H1 (cell line): ENCODE measurements around the gene AHI1. TPM values are rescaled to one million over a fixed set of nuclear protein-coding genes. Genes with fewer than 3 reads are reported as not detected.

Experiments used
- CTCF ChIA-PET: fragments of 300-600 bp; sonication (Branson Sonifier 250); formaldehyde crosslinking; loops from one replicate; lab custom pipeline; 2021; ENCODE audit not compliant: partially characterized antibody; lab: Charles Lee
- POLR2A ChIA-PET: fragments of 300-600 bp; sonication (Branson Sonifier 250); formaldehyde crosslinking; loops from one replicate; lab custom pipeline; 2021; ENCODE audit warnings: inconsistent platforms; ENCODE audit not compliant: partially characterized antibody; lab: Charles Lee
- DNase-seq, 2 experiments: peaks; one replicate each; pipeline versions ENCODE4 v3.0.0 to v3.0.0-alpha.2; 2010 to 2022; ENCODE audit warnings: low spot score in 2 of 2, low read depth in 1 of 2, mixed read lengths in 1 of 2
- FAIRE-seq: peaks from 2 replicates; lab custom pipeline; 2011; peaks lifted over from hg19 to GRCh38; lab: Jason Lieb, UNC
- H2AFZ ChIP-seq: 2 replicates; pipeline ENCODE4 v1.8.1; 2012; ENCODE audit warnings: low read length, inconsistent platforms
- H2AK5ac ChIP-seq: 2 replicates; pipeline ENCODE4 v1.6.1; 2013; ENCODE audit warnings: low read depth, low read length
- H2BK120ac ChIP-seq: replicated peaks from 2 replicates; pipeline ENCODE3; 2013; ENCODE audit warnings: low read depth, low read length, inconsistent platforms
- H2BK12ac ChIP-seq: 2 replicates; pipeline ENCODE4 v1.6.1; 2013; ENCODE audit warnings: low read depth, low read length
- H2BK15ac ChIP-seq: 2 replicates; pipeline ENCODE4 v1.6.1; 2013; ENCODE audit warnings: low read length
- H2BK20ac ChIP-seq: 2 replicates; pipeline ENCODE4 v1.6.1; 2013; ENCODE audit warnings: low read length
- H2BK5ac ChIP-seq: 2 replicates; pipeline ENCODE4 v1.6.1; 2013; ENCODE audit warnings: low read depth, low read length
- H3K14ac ChIP-seq: 2 replicates; pipeline ENCODE4 v1.6.1; 2013; ENCODE audit warnings: inconsistent platforms; ENCODE audit not compliant: insufficient read length
- H3K18ac ChIP-seq: 2 replicates; pipeline ENCODE4 v1.6.1; 2013; ENCODE audit warnings: low read length; ENCODE audit errors: extremely low read depth
- H3K23ac ChIP-seq: 2 replicates; pipeline ENCODE4 v1.6.1; 2013; ENCODE audit warnings: inconsistent platforms; ENCODE audit not compliant: insufficient read length
- H3K23me2 ChIP-seq: 2 replicates; pipeline ENCODE4 v1.6.1; 2013; ENCODE audit warnings: low read depth, low read length
- H3K27ac ChIP-seq: 2 replicates; pipeline ENCODE4 v1.6.1; 2011; ENCODE audit warnings: low read depth, low read length, inconsistent platforms
- H3K27me3 ChIP-seq, 4 experiments: replicated peaks in 1 of 4; 1 replicate in 1 of 4; 2 replicates in 3 of 4; pipeline versions ENCODE4 v1.6.1 to v1.8.1; 2011 to 2013; ENCODE audit warnings: low read length in 3 of 4, mild to moderate bottlenecking in 3 of 4, inconsistent platforms in 2 of 4, mixed read lengths in 2 of 4, moderate library complexity in 1 of 4; ENCODE audit not compliant: control insufficient read depth in 3 of 4, insufficient read depth in 3 of 4; ENCODE audit errors: extremely low read depth in 1 of 4
- H3K36me3 ChIP-seq, 4 experiments: 2 replicates each; pipeline versions ENCODE4 v1.6.1 to v1.8.1; 2011 to 2013; ENCODE audit warnings: mild to moderate bottlenecking in 4 of 4, low read length in 3 of 4, moderate library complexity in 2 of 4, control low read depth in 1 of 4, inconsistent platforms in 1 of 4; ENCODE audit not compliant: insufficient read depth in 4 of 4, control insufficient read depth in 2 of 4
- H3K4ac ChIP-seq: replicated peaks from 2 replicates; pipeline ENCODE3; 2013; ENCODE audit warnings: low read length, low read depth, mixed read lengths, inconsistent platforms; ENCODE audit not compliant: insufficient read length
- H3K4me1 ChIP-seq, 4 experiments: replicated peaks in 1 of 4; 1 replicate in 1 of 4; 2 replicates in 3 of 4; pipeline versions ENCODE4 v1.6.1 to v1.8.1; 2011 to 2013; ENCODE audit warnings: low read length in 3 of 4, inconsistent platforms in 2 of 4, mixed read lengths in 1 of 4; ENCODE audit not compliant: insufficient read depth in 4 of 4, control insufficient read depth in 3 of 4
- H3K4me2 ChIP-seq, 2 experiments: 2 replicates each; pipeline versions ENCODE4 v1.6.1 to v1.8.1; 2011 to 2013; ENCODE audit warnings: low read depth in 2 of 2, low read length in 2 of 2, control low read depth in 1 of 2, inconsistent platforms in 1 of 2, mild to moderate bottlenecking in 1 of 2; ENCODE audit not compliant: insufficient read depth in 1 of 2
- H3K4me3 ChIP-seq, 4 experiments: fragments of 200-600, 300-600 bp in 1 of 4; sonication (generic), shearing (Covaris generic), sonication (Bioruptor Twin) in 1 of 4; 2 replicates each; pipeline versions ENCODE4 v1.5.1 to v1.8.1; 2011 to 2016; ENCODE audit warnings: low read length in 4 of 4, low read depth in 3 of 4, control low read depth in 2 of 4, inconsistent platforms in 2 of 4, mild to moderate bottlenecking in 2 of 4, mixed read lengths in 1 of 4, moderate library complexity in 1 of 4; ENCODE audit not compliant: insufficient read depth in 2 of 4; ENCODE audit errors: extremely low read depth in 1 of 4
- H3K56ac ChIP-seq: replicated peaks from 2 replicates; pipeline ENCODE3; 2013; ENCODE audit warnings: low read depth, mild to moderate bottlenecking, mixed read lengths, low read length, inconsistent platforms; ENCODE audit not compliant: insufficient read length
- H3K79me1 ChIP-seq: 2 replicates; pipeline ENCODE4 v1.6.1; 2013; ENCODE audit warnings: low read depth, low read length, control low read depth
- H3K79me2 ChIP-seq, 2 experiments: 2 replicates each; pipeline versions ENCODE4 v1.6.1 to v1.8.1; 2012 to 2013; ENCODE audit warnings: low read length in 2 of 2, mild to moderate bottlenecking in 2 of 2, inconsistent platforms in 1 of 2; ENCODE audit not compliant: insufficient read depth in 2 of 2, control insufficient read depth in 1 of 2
- H3K9ac ChIP-seq, 4 experiments: replicated peaks in 1 of 4; 1 replicate in 1 of 4; 2 replicates in 3 of 4; pipeline versions ENCODE4 v1.6.1 to v1.8.1; 2011 to 2013; ENCODE audit warnings: low read depth in 3 of 4, low read length in 3 of 4, control low read depth in 2 of 4, mild to moderate bottlenecking in 2 of 4, moderate library complexity in 2 of 4, inconsistent platforms in 1 of 4; ENCODE audit errors: extremely low read depth in 1 of 4
- H3K9me3 ChIP-seq, 2 experiments: 2 replicates each; pipeline versions ENCODE4 v1.6.1 to v1.8.1; 2012 to 2013; ENCODE audit warnings: mild to moderate bottlenecking in 2 of 2, moderate library complexity in 2 of 2, control low read depth in 1 of 2, inconsistent platforms in 1 of 2, low read depth in 1 of 2, low read length in 1 of 2, mixed read lengths in 1 of 2; ENCODE audit not compliant: insufficient read depth in 2 of 2
- H4K20me1 ChIP-seq, 2 experiments: replicated peaks in 1 of 2; 2 replicates each; pipeline versions ENCODE3 to v1.8.1; 2011 to 2013; ENCODE audit warnings: inconsistent platforms in 2 of 2, low read length in 2 of 2, mild to moderate bottlenecking in 1 of 2; ENCODE audit not compliant: insufficient read depth in 2 of 2, control insufficient read depth in 1 of 2
- H4K5ac ChIP-seq: 2 replicates; pipeline ENCODE4 v1.6.1; 2013; ENCODE audit warnings: low read length, low read depth, mixed read lengths, inconsistent platforms; ENCODE audit not compliant: insufficient read length
- H4K8ac ChIP-seq: 2 replicates; pipeline ENCODE4 v1.8.0; 2013; ENCODE audit warnings: mild to moderate bottlenecking, moderate library complexity, low read length, inconsistent platforms; ENCODE audit not compliant: insufficient read depth; ENCODE audit errors: extremely low read depth
- H4K91ac ChIP-seq: replicated peaks from 2 replicates; pipeline ENCODE3; 2013; ENCODE audit warnings: low read length, mixed read lengths, inconsistent platforms; ENCODE audit not compliant: insufficient read length
- BCL11A ChIP-seq, 2 experiments: IDR thresholded peaks; one replicate each; pipeline ENCODE4 v1.6.1; 2011; ENCODE audit warnings: low read depth in 2 of 2, low read length in 2 of 2, mild to moderate bottlenecking in 2 of 2
- FOSL1 ChIP-seq: IDR thresholded peaks from 2 replicates; pipeline ENCODE4 v1.6.1; 2011; ENCODE audit warnings: mild to moderate bottlenecking, low read depth, low read length, moderate library complexity; ENCODE audit not compliant: insufficient read depth
- GTF2F1 ChIP-seq: IDR thresholded peaks from 2 replicates; pipeline ENCODE4 v1.6.1; 2012; ENCODE audit warnings: low read depth, low read length, improper control_type of control experiment, borderline replicate concordance
- HDAC2 ChIP-seq, 2 experiments: fragments of 300-600 bp in 1 of 2; sonication (generic) in 1 of 2; IDR thresholded peaks; 2 replicates each; pipeline ENCODE4 v1.6.1; 2011 to 2012; ENCODE audit warnings: low read depth in 2 of 2, low read length in 2 of 2, mild to moderate bottlenecking in 2 of 2, moderate library complexity in 2 of 2, borderline replicate concordance in 1 of 2, inconsistent platforms in 1 of 2
- KDM5A ChIP-seq: fragments of 200-600 bp; IDR thresholded peaks from 2 replicates; pipeline ENCODE4 v1.7.1; 2012; ENCODE audit warnings: mild to moderate bottlenecking, low read length, inconsistent platforms, mixed read lengths
- NANOG ChIP-seq: IDR thresholded peaks from 2 replicates; pipeline ENCODE4 v1.6.1; 2011; ENCODE audit warnings: low read length, low read depth, mild to moderate bottlenecking, inconsistent platforms; ENCODE audit not compliant: insufficient read depth, poor library complexity, severe bottlenecking
- POLR2AphosphoS5 ChIP-seq: IDR thresholded peaks from 2 replicates; pipeline ENCODE4 v1.6.1; 2011; ENCODE audit warnings: low read depth, low read length
- RBBP5 ChIP-seq: IDR thresholded peaks from 2 replicates; pipeline ENCODE4 v1.7.1; 2012; ENCODE audit warnings: low read depth, mild to moderate bottlenecking, inconsistent platforms, low read length, moderate library complexity, borderline replicate concordance
- RNF2 ChIP-seq: fragments of 200-900, 300-1000 bp; sonication (generic); IDR thresholded peaks from 2 replicates; pipeline ENCODE4 v1.7.1; 2016; ENCODE audit warnings: borderline replicate concordance, low read depth, mild to moderate bottlenecking, antibody characterized with exemption, low read length; ENCODE audit not compliant: poor library complexity, severe bottlenecking; ENCODE audit errors: missing control alignments
- RXRA ChIP-seq: IDR thresholded peaks from 2 replicates; pipeline ENCODE4 v1.6.1; 2011; ENCODE audit warnings: low read depth, mild to moderate bottlenecking, low read length, moderate library complexity; ENCODE audit not compliant: insufficient read depth
- SP2 ChIP-seq: IDR thresholded peaks from 2 replicates; pipeline ENCODE4 v1.6.1; 2012; ENCODE audit warnings: mild to moderate bottlenecking, low read length, inconsistent platforms
- SP4 ChIP-seq: IDR thresholded peaks from 2 replicates; pipeline ENCODE4 v1.6.1; 2012; ENCODE audit warnings: low read length, inconsistent platforms
- WGBS, 2 experiments: shearing (Covaris generic) in 1 of 2; methylation state at CpG; one replicate each; pipeline versions ENCODE4 v1.1.6 to v1.1.7; 2013 to 2015; ENCODE audit warnings: low lambda C conversion rate in 2 of 2, mixed read lengths in 2 of 2, inconsistent platforms in 1 of 2, low coverage in 1 of 2, missing lambda C conversion rate in 1 of 2; ENCODE audit not compliant: insufficient replicate concordance in 2 of 2, insufficient coverage in 1 of 2, insufficient read length in 1 of 2; ENCODE audit errors: extremely low coverage in 1 of 2, missing lambda C conversion rate in 1 of 2; 5-methylcytosine and 5-hydroxymethylcytosine counted together
- polyA plus RNA-seq, 7 experiments: library from polyadenylated mRNA; depleted of rRNA in 3 of 7; stranded (reverse) in 5 of 7; unstranded in 2 of 7; fragments of >200 nt in 5 of 7; fragments of 200-250 nt in 2 of 7; gene quantifications; 1 replicate in 5 of 7; 2 replicates in 1 of 7; 4 replicates in 1 of 7; pipeline versions ENCODE4 v1.2.1 to v1.2.3, GENCODE V29; 2011 to 2013; ENCODE audit warnings: missing spikeins in 2 of 7, mixed read lengths in 2 of 7
- total RNA-seq: library from RNA; stranded (reverse); fragmentation: NEBNext Ultra II Directional; extraction: Animal tissue kit (Norgen Biotek cat#: 25700); gene quantifications from 2 replicates; pipeline ENCODE4 v1.2.1, GENCODE V29; 2021

The AHI1 gene
- total and polyA plus RNA-seq, 2 of the 8 experiments (the other 6 are each of a cell fraction or from before 2014, with no cell fraction given), result 4.2 to 19.6 TPM

GRCh38 chr6:135493218-135493961 is 4.2 kb downstream of the AHI1 start:
- Histone ChIP-seq H3K14ac (no peak overlapping the region), H3K36me3 (peaks cover 0 to 15% (median under 1%) of the 10 kb centered on the region in 4 experiments; a peak in 3 of 8 replicates), H3K4me2 (no peak overlapping the region), H2BK15ac (no peak overlapping the region), H3K4me3 (no peak overlapping the region), H2BK12ac (no peak overlapping the region), H4K91ac (no peak overlapping the region), H4K8ac (no peak overlapping the region), H3K18ac (no peak overlapping the region), H4K5ac (no peak overlapping the region), H2BK5ac (no peak overlapping the region), H3K27ac (no peak overlapping the region), H3K23me2 (peaks cover 2% of the 10 kb centered on the region; the same call in 1 of the 2 replicates), H2AK5ac (no peak overlapping the region), H2BK20ac (no peak overlapping the region), H3K9me3 (no peaks in the 10 kb centered on the region), H4K20me1 (no peaks in the 10 kb centered on the region), H3K9ac (no peak overlapping the region), H3K79me1 (no peaks in the 10 kb centered on the region), H2AFZ (no peak overlapping the region), H3K4ac (no peak overlapping the region), H2BK120ac (no peak overlapping the region), H3K27me3 (no peaks in the 10 kb centered on the region), H3K79me2 (peaks cover 0 to 12% of the 10 kb centered on the region in 2 experiments; a peak in 2 of 4 replicates), H3K23ac (no peak overlapping the region), H3K4me1 (peaks cover 2 to 4% (median 3%) of the 10 kb centered on the region in 4 experiments; a peak in 4 of 7 replicates), H3K56ac (no peak overlapping the region)
- DNase-seq (no peak), FAIRE-seq (no peak)
- CTCF ChIA-PET, result no interaction called here
- POLR2A ChIA-PET, result no interaction called here
- 90% methylated on average over 10 of the region's 10 CpGs; no CpG with 5 or more reads in 1 of the 2 experiments for WGBS, 2 experiments
- no peak for TF ChIP-seq SP4
- no peak for TF ChIP-seq FOSL1
- no peak for TF ChIP-seq RBBP5
- TF ChIP-seq POLR2AphosphoS5, result no peak
- no peak for TF ChIP-seq SP2
- TF ChIP-seq BCL11A (IDR thresholded peaks at IDR 0.05; ENCODE audit: low read depth in 2 of 2, low read length in 2 of 2), result no peak
- no peak for TF ChIP-seq HDAC2 (IDR thresholded peaks at IDR 0.05; ENCODE audit: borderline replicate concordance in 1 of 2, low read depth in 2 of 2, low read length in 2 of 2)
- TF ChIP-seq RNF2, result no peak
- no peak for TF ChIP-seq NANOG
- no peak for TF ChIP-seq RXRA
- no peak for TF ChIP-seq GTF2F1
- no peak for TF ChIP-seq KDM5A
